ENCODE results near the gene SIM1. TPM values are rescaled to one million over a fixed set of nuclear protein-coding genes. Genes with fewer than 3 reads are reported as not detected.

The SIM1 gene, protein sequence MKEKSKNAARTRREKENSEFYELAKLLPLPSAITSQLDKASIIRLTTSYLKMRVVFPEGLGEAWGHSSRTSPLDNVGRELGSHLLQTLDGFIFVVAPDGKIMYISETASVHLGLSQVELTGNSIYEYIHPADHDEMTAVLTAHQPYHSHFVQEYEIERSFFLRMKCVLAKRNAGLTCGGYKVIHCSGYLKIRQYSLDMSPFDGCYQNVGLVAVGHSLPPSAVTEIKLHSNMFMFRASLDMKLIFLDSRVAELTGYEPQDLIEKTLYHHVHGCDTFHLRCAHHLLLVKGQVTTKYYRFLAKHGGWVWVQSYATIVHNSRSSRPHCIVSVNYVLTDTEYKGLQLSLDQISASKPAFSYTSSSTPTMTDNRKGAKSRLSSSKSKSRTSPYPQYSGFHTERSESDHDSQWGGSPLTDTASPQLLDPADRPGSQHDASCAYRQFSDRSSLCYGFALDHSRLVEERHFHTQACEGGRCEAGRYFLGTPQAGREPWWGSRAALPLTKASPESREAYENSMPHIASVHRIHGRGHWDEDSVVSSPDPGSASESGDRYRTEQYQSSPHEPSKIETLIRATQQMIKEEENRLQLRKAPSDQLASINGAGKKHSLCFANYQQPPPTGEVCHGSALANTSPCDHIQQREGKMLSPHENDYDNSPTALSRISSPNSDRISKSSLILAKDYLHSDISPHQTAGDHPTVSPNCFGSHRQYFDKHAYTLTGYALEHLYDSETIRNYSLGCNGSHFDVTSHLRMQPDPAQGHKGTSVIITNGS
- total RNA-seq, result not detected in 2 replicates

DNA sequence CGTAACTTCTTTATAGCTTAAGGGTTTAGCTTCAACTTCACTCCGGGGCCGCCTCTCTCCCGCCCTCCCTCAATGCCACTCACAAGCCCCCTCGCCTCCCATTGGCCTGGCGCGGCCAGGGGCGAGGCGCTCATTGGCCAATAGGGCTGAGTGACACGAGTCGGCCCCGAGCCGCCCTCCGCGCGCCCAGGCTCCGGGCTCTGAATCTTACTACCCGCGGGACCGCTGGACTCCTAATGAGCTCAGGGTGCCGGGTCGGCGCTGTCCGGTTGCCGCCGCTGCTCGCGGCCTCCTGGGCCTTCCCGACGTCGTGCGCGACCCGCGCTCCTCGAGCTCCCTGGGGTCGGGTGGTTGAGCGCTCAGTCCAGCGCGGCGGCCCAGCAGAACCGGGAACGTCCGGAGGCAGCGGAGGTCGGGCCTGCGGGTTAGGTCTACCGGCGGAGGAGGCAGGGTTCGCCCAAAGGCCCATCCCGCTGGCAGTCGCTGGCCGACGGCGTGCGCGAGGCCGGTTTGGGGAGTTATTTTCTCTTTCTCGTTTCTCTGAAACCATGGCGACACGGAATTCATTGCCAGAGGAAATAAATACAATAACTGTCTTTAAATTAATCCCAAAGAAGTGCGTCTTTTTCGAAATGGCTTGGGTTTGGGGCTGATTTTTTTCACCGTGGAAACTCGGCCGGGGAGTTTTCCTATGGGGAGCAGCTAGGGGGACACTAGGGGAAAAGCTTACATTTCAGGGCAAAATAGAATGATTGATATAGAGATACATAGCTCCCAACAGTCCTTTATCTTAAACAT is at the start of gene SIM1:
SIM1 (minus strand) TSS at position 19 of the 798 bp plus-strand sequence. CDS start 1,453 bp downstream, outside the sequence.

All from nasal cavity respiratory epithelium epithelial cell of viscerocranial mucosa (primary cell).